ENCODE measurements around the gene SH2B3. TPM values are rescaled to one million over a fixed set of nuclear protein-coding genes. Genes with fewer than 3 reads are reported as not detected.
A peak's percentile ranks its signal among the peaks of the same experiment; 100 is the strongest.

The SH2B3 gene
- total and polyA plus RNA-seq, 9 of the 15 experiments (the other 6 are each of a cell fraction or from before 2014, with no cell fraction given), result 10.8 to 75.3 (median 37.4) TPM

- TF ChIP-seq KLF6 (CRISPR knock-in tag; IDR thresholded peaks at IDR 0.05; ENCODE audit: borderline replicate concordance), result peak; percentile 72; the same call in 1 of the 2 replicates
- TF ChIP-seq BHLHE40 (IDR thresholded peaks at IDR 0.05; ENCODE audit: low read length), result peak; percentile 98
- TF ChIP-seq MAX (CRISPR knock-in tag; IDR thresholded peaks at IDR 0.05), result peak; percentile 78; the same call in 1 of the 2 replicates
- TF ChIP-seq ARNT (IDR thresholded peaks at IDR 0.05), result no peak
- TF ChIP-seq GATAD2A (IDR thresholded peaks at IDR 0.05), result peak; percentile 14; the same call in 1 of the 2 replicates
- peak; percentile 14 to 49; a peak in 1 of 4 replicates for TF ChIP-seq TEAD1 (CRISPR knock-in tag; IDR thresholded peaks at IDR 0.05)
- peak; percentile 90 for TF ChIP-seq ZNF239 (CRISPR knock-in tag; IDR thresholded peaks at IDR 0.05)
- peak; percentile 18; the same call in 1 of the 2 replicates for TF ChIP-seq ZNF212 (CRISPR knock-in tag; IDR thresholded peaks at IDR 0.05)
- TF ChIP-seq E2F3 (CRISPR knock-in tag; IDR thresholded peaks at IDR 0.05), result peak; percentile 80
- peak; percentile 76; the same call in 1 of the 2 replicates for TF ChIP-seq RB1 (IDR thresholded peaks at IDR 0.05; ENCODE audit: low read depth)
- TF ChIP-seq ZMIZ1 (IDR thresholded peaks at IDR 0.05; ENCODE audit: low read depth in 2 of 2, low read length in 2 of 2), result peak in 1 of 2 experiments; percentile 84; a peak in 2 of 4 replicates
- peak; percentile 78; the same call in 1 of the 2 replicates for TF ChIP-seq TOE1 (IDR thresholded peaks at IDR 0.05; ENCODE audit: borderline replicate concordance)
- TF ChIP-seq TOE1 (CRISPR knock-in tag; IDR thresholded peaks at IDR 0.05; ENCODE audit: borderline replicate concordance, low read depth), result no peak
- no peak; the same call in 1 of the 2 replicates for TF ChIP-seq PATZ1 (CRISPR knock-in tag; IDR thresholded peaks at IDR 0.05; ENCODE audit: borderline replicate concordance)
- peak in 2 of 3 experiments; percentile 33 to 57 for TF ChIP-seq YY1 (IDR thresholded peaks at IDR 0.05; ENCODE audit: borderline replicate concordance in 1 of 3, control insufficient read depth in 1 of 3, extremely low read depth in 1 of 3, insufficient read depth in 3 of 3, insufficient read length in 1 of 3, insufficient replicate concordance in 2 of 3, low read depth in 1 of 3, low read length in 2 of 3)
- TF ChIP-seq NCOA1 (IDR thresholded peaks at IDR 0.05; ENCODE audit: low read depth), result peak; percentile 54; the same call in 1 of the 2 replicates
- TF ChIP-seq STAT5A (IDR thresholded peaks at IDR 0.05; ENCODE audit: borderline replicate concordance, low read length), result peak; percentile 52; the same call in 1 of the 2 replicates
- TF ChIP-seq TCF7 (IDR thresholded peaks at IDR 0.05; ENCODE audit: borderline replicate concordance), result peak; percentile 88
- TF ChIP-seq ZC3H11A (IDR thresholded peaks at IDR 0.05; ENCODE audit: low read depth, low read length), result 0 out of 2 replicates have a peak, but pooled peaks have one; percentile 53
- TF ChIP-seq NFE2 (IDR thresholded peaks at IDR 0.05; ENCODE audit: low read depth), result peak; percentile 36; the same call in 1 of the 2 replicates
- TF ChIP-seq NR1H2 (CRISPR knock-in tag; IDR thresholded peaks at IDR 0.05), result no peak
These were observed 419 bp upstream of the SH2B3 start (continued) for GRCh38 chr12:111405149-111405858.
